Measurements from ENCODE around the gene KDM3A.

The KDM3A gene

GRCh38 chr2:86412007-86412406 lies 29.2 kb upstream of the KDM3A start:
- ChIA-PET POLR2A (no interaction called here), CTCF (interaction anchor here (0.7 kb wide), 1 partner anchor 20 kb away, joined by 3 read pairs; no protein-coding TSS in a partner anchor)
- no peak overlapping the region for H3K27ac ChIP-seq (ENCODE audit: extremely low read depth, low read depth, low read length)
- no peaks in the 10 kb centered on the region for H3K9me3 ChIP-seq (ENCODE audit: control insufficient read depth, insufficient read depth, low read depth, low read length)
- H3K4me1 ChIP-seq (ENCODE audit: control insufficient read depth, insufficient read depth, low read length) = no peaks in the 10 kb centered on the region
- H3K4me3 ChIP-seq (ENCODE audit: low read depth, low read length) = no peak overlapping the region
- TF ChIP-seq ZNF239 (tag by site-specific recombination; IDR thresholded peaks at IDR 0.05) = no peak
- TF ChIP-seq ZNF366 (tag by site-specific recombination; conservative IDR thresholded peaks at IDR 0.05) = peak; percentile 92
- no peaks in the 10 kb centered on the region for H3K36me3 ChIP-seq (ENCODE audit: control insufficient read depth in 2 of 2, insufficient read depth in 1 of 2, low read length in 2 of 2)

- Histone ChIP-seq H3K9me3 (ENCODE audit: control insufficient read depth, insufficient read depth, low read depth, low read length) (no peaks in the 10 kb centered on the region), H3K4me3 (ENCODE audit: low read depth, low read length) (no peak overlapping the region), H3K36me3 (ENCODE audit: control insufficient read depth in 2 of 2, insufficient read depth in 1 of 2, low read length in 2 of 2) (no peaks in the 10 kb centered on the region), H3K27ac (ENCODE audit: extremely low read depth, low read depth, low read length) (no peak overlapping the region), H3K4me1 (ENCODE audit: control insufficient read depth, insufficient read depth, low read length) (no peaks in the 10 kb centered on the region)
- POLR2A ChIA-PET = no interaction called here
- CTCF ChIA-PET = interaction anchor here (0.6 to 0.9 kb wide), 3 partner anchors 40 to 193 kb away, joined by 3 to 5 read pairs (median 4); no protein-coding TSS in a partner anchor
- TF ChIP-seq ZNF239 (tag by site-specific recombination; IDR thresholded peaks at IDR 0.05) (no peak), SALL2 (tag by site-specific recombination; IDR thresholded peaks at IDR 0.05; ENCODE audit: borderline replicate concordance) (no peak), FEZF1 (tag by site-specific recombination; IDR thresholded peaks at IDR 0.05) (peak; percentile 77), ZNF223 (tag by site-specific recombination; IDR thresholded peaks at IDR 0.05) (no peak), CTCF (tag by site-specific recombination; IDR thresholded peaks at IDR 0.05) (no peak), ZFP69B (tag by site-specific recombination; IDR thresholded peaks at IDR 0.05) (no peak), ZNF121 (tag by site-specific recombination; IDR thresholded peaks at IDR 0.05) (no peak), ZNF280D (tag by site-specific recombination; IDR thresholded peaks at IDR 0.05) (no peak), ZBTB26 (tag by site-specific recombination; optimal IDR thresholded peaks at IDR 0.05) (no peak), ZNF473 (tag by site-specific recombination; IDR thresholded peaks at IDR 0.05) (no peak), ZNF529 (tag by site-specific recombination; IDR thresholded peaks at IDR 0.05; ENCODE audit: insufficient replicate concordance) (no peak), ZNF350 (tag by site-specific recombination; IDR thresholded peaks at IDR 0.05) (no peak), ZNF132 (tag by site-specific recombination; IDR thresholded peaks at IDR 0.05; ENCODE audit: borderline replicate concordance) (no peak), ZNF623 (tag by site-specific recombination; IDR thresholded peaks at IDR 0.05) (no peak), ZXDB (tag by site-specific recombination; IDR thresholded peaks at IDR 0.05) (no peak), AEBP2 (tag by site-specific recombination; IDR thresholded peaks at IDR 0.05; ENCODE audit: borderline replicate concordance) (no peak), PRDM1 (tag by site-specific recombination; IDR thresholded peaks at IDR 0.05) (no peak), ZNF600 (tag by site-specific recombination; IDR thresholded peaks at IDR 0.05) (peak; percentile 54), ZBTB1 (tag by site-specific recombination; IDR thresholded peaks at IDR 0.05) (no peak), PRDM6 (tag by site-specific recombination; IDR thresholded peaks at IDR 0.05) (peak; percentile 69), ZBTB20 (tag by site-specific recombination; IDR thresholded peaks at IDR 0.05) (peak; percentile 54; the same call in 1 of the 2 replicates), ZNF544 (tag by site-specific recombination; IDR thresholded peaks at IDR 0.05) (no peak), SP2 (tag by site-specific recombination; IDR thresholded peaks at IDR 0.05) (peak; percentile 49), ZNF341 (tag by site-specific recombination; IDR thresholded peaks at IDR 0.05; ENCODE audit: low read depth) (peak; percentile 74), YY2 (tag by site-specific recombination; IDR thresholded peaks at IDR 0.05) (no peak)
Measured at GRCh38 chr2:86413296-86414094, 27.7 kb upstream of the KDM3A start.

All from HEK293 (cell line).